K562 (cell line): Measurements from ENCODE around the gene EDEM1. TPM values are rescaled to one million over a fixed set of nuclear protein-coding genes. Genes with fewer than 3 reads are reported as not detected.
A peak's percentile ranks its signal among the peaks of the same experiment; 100 is the strongest.

Experiments used
- ATAC-seq: fragments of 200-7000 bp; cut with Tn5 transposase; 3 replicates; pipeline ENCODE4 v1.9.1; 2020; ENCODE audit warnings: moderate library complexity
- BruUV-seq: library from RNA; stranded (reverse); fragments of 400-500 nt; replicated peaks from 2 replicates; lab custom pipeline; 2021; lab: Mats Ljungman, UMichigan
- CTCF ChIA-PET: fragments of 300-600 bp; formaldehyde crosslinking; extraction: SDS; loops from one replicate; lab custom pipeline; 2021; ENCODE audit warnings: low intra/inter-chr PET ratio; lab: Yijun Ruan, JAX
- POLR2A ChIA-PET: fragments of 300-600, 350-650 bp; sonication (Branson Sonifier 250); formaldehyde crosslinking; extraction: SDS; loops from one replicate; lab custom pipeline; 2021; ENCODE audit warnings: antibody characterized with exemption, inconsistent platforms; lab: Yijun Ruan, JAX
- DNase-seq, 4 experiments: peaks; one replicate each; pipeline versions ENCODE4 v3.0.0 to v3.0.0-alpha.2; 2011 to 2018; ENCODE audit warnings: low spot score in 3 of 4, mixed read lengths in 3 of 4; ENCODE audit errors: extremely low read depth in 1 of 4
- FAIRE-seq: peaks from 2 replicates; lab custom pipeline; 2011; peaks lifted over from hg19 to GRCh38; lab: Jason Lieb, UNC
- H2AFZ ChIP-seq: 2 replicates; pipeline ENCODE4 v1.6.0; 2011; ENCODE audit warnings: low read depth, low read length, control low read depth, inconsistent platforms
- H3K27ac ChIP-seq: fragments of 200-600 bp; 3 replicates; pipeline ENCODE4 v1.8.0; 2011; ENCODE audit warnings: low read depth, mild to moderate bottlenecking, control low read depth, inconsistent platforms, low read length, moderate library complexity, mixed read lengths; ENCODE audit errors: extremely low read depth
- H3K27me3 ChIP-seq, 2 experiments: fragments of 300-600 bp in 1 of 2; 2 replicates in 1 of 2; 3 replicates in 1 of 2; pipeline versions ENCODE4 v1.6.0 to v1.8.0; 2011; ENCODE audit warnings: inconsistent platforms in 2 of 2, low read length in 2 of 2, mild to moderate bottlenecking in 1 of 2, mixed read lengths in 1 of 2, moderate library complexity in 1 of 2; ENCODE audit not compliant: control insufficient read depth in 2 of 2, insufficient read depth in 2 of 2
- H3K36me3 ChIP-seq: fragments of 300-600 bp; 3 replicates; pipeline ENCODE4 v1.8.0; 2011; ENCODE audit warnings: mild to moderate bottlenecking, low read length, inconsistent platforms; ENCODE audit not compliant: control insufficient read depth, insufficient read depth
- H3K4me1 ChIP-seq, 2 experiments: fragments of 200-600 bp in 1 of 2; replicated peaks in 1 of 2; 2 replicates in 1 of 2; 3 replicates in 1 of 2; pipeline versions ENCODE4 v1.5.1 to v1.8.0; 2011; ENCODE audit warnings: inconsistent platforms in 2 of 2, low read length in 2 of 2, mild to moderate bottlenecking in 1 of 2, mixed read lengths in 1 of 2, moderate library complexity in 1 of 2; ENCODE audit not compliant: control insufficient read depth in 2 of 2, insufficient read depth in 2 of 2
- H3K4me2 ChIP-seq: 2 replicates; pipeline ENCODE4 v1.6.1; 2011; ENCODE audit warnings: low read length, control low read depth, inconsistent platforms, mixed read lengths; ENCODE audit not compliant: insufficient read depth
- H3K4me3 ChIP-seq: fragments of 200-600 bp; sonication (generic), shearing (Covaris generic); 2 replicates; pipeline ENCODE4 v1.5.1; 2016; ENCODE audit warnings: control low read depth, inconsistent platforms
- H3K79me2 ChIP-seq: fragments of 200-600 bp; 3 replicates; pipeline ENCODE4 v1.8.0; 2011; ENCODE audit warnings: low read length, inconsistent platforms; ENCODE audit not compliant: control insufficient read depth, insufficient read depth
- H3K9ac ChIP-seq, 2 experiments: 2 replicates each; pipeline versions ENCODE4 v1.6.0 to v1.6.1; 2011; ENCODE audit warnings: low read depth in 2 of 2, low read length in 2 of 2, control low read depth in 1 of 2, inconsistent platforms in 1 of 2, mild to moderate bottlenecking in 1 of 2, mixed read lengths in 1 of 2; ENCODE audit not compliant: insufficient read depth in 1 of 2
- H3K9me1 ChIP-seq: one replicate; pipeline ENCODE4 v1.6.0; 2011; ENCODE audit warnings: inconsistent platforms, mild to moderate bottlenecking, low read length, moderate library complexity; ENCODE audit not compliant: control insufficient read depth, insufficient read depth
- H3K9me3 ChIP-seq: replicated peaks from 2 replicates; pipeline ENCODE4 v1.5.1; 2011; ENCODE audit warnings: low read depth, low read length, inconsistent platforms; ENCODE audit not compliant: control insufficient read depth, insufficient read depth
- H4K20me1 ChIP-seq: replicated peaks from 2 replicates; pipeline ENCODE4 v1.6.1; 2011; ENCODE audit warnings: low read length, inconsistent platforms, mixed read lengths; ENCODE audit not compliant: control insufficient read depth, insufficient read depth
- ATF3 ChIP-seq, 2 experiments: fragments of 450-650 bp in 1 of 2; sonication (generic) in 1 of 2; formaldehyde crosslinking in 1 of 2; IDR thresholded peaks in 1 of 2; conservative IDR thresholded peaks in 1 of 2; 2 replicates each; pipeline versions ENCODE4 v1.6.1 to v1.8.1; 2016 to 2023; ENCODE audit warnings: mild to moderate bottlenecking in 2 of 2, moderate library complexity in 2 of 2, inconsistent platforms in 1 of 2, missing genetic modification reagents in 1 of 2
- JUND ChIP-seq, 2 experiments: IDR thresholded peaks; 2 replicates in 1 of 2; 3 replicates in 1 of 2; pipeline ENCODE4 v1.6.1; 2011; ENCODE audit warnings: borderline replicate concordance in 2 of 2, low read depth in 2 of 2, low read length in 2 of 2, improper control_type of control experiment in 1 of 2, missing biosample characterization in 1 of 2, missing genetic modification characterization in 1 of 2, missing genetic modification reagents in 1 of 2
- ZBTB34 ChIP-seq: fragments of 250-450 bp; sonication (Bioruptor Pico); IDR thresholded peaks from 2 replicates; pipeline ENCODE4 v1.8.0; 2021; ENCODE audit warnings: mild to moderate bottlenecking, moderate library complexity
- WGBS: fragments of 100-300 bp; shearing (Covaris generic); methylation state at CpG from one replicate; pipeline ENCODE4 v1.1.6; 2016; ENCODE audit warnings: low coverage, mixed read lengths; ENCODE audit not compliant: insufficient coverage; ENCODE audit errors: missing lambda C conversion rate; 5-methylcytosine and 5-hydroxymethylcytosine counted together
- in situ Hi-C: fragments of 300-500 bp; cut with MboI; formaldehyde crosslinking; loops from 4 replicates; pipeline ENCODE4 v1.15.0; 2018; ENCODE audit warnings: inconsistent platforms, mixed read lengths
- intact Hi-C: fragments of 100-400 bp; cut with micrococcal nuclease; formaldehyde crosslinking; loops from 2 replicates; pipeline ENCODE4 v1.14.2; 2022
- polyA plus RNA-seq, 8 experiments: library from polyadenylated mRNA; depleted of rRNA in 4 of 8; stranded (reverse) in 5 of 8; unstranded in 3 of 8; fragments of >200 nt; fragmentation: Nextera tagmentation in 2 of 8; fragmentation: Illumina TruSeq in 1 of 8; extraction: Ambion mirVana in 2 of 8; extraction: Trizol in 1 of 8; gene quantifications; 2 replicates each; pipeline versions ENCODE4 v1.2.1 to v1.2.3, GENCODE V29; 2011 to 2014; ENCODE audit warnings: inconsistent platforms in 1 of 8, missing spikeins in 1 of 8
- total RNA-seq, 7 experiments: library from RNA; depleted of rRNA in 6 of 7; stranded (reverse); fragments of >200 nt in 6 of 7; fragmentation: Illumina TruSeq in 2 of 7; extraction: Trizol in 2 of 7; gene quantifications; 2 replicates each; pipeline versions ENCODE4 v1.2.1 to v1.2.3, GENCODE V29; 2011 to 2021; ENCODE audit warnings: low replicate concordance in 1 of 7

EDEM1 gene
- total and polyA plus RNA-seq, 9 of the 15 experiments (the other 6 are each of a cell fraction or from before 2014, with no cell fraction given): 6.2 to 36.7 (median 14.3) TPM

- POLR2A ChIA-PET: interaction anchor here (1.0 to 1.3 kb wide), 2 partner anchors 24 to 41 kb away, joined by 3 to 6 read pairs; no protein-coding TSS in a partner anchor
- DNase-seq: no peak
Observed at GRCh38 chr3:5192571-5193365, 5.3 kb downstream of the EDEM1 start.

More at GRCh38 chr3:5192571-5193365, 5.3 kb downstream of the EDEM1 start:
- H3K4me1 ChIP-seq: peaks cover 15 to 63% of the 10 kb centered on the region in 2 experiments
- H3K4me3 ChIP-seq: no peak overlapping the region
- WGBS: 91% methylated on average over 3 of the region's 3 CpGs
- H4K20me1 ChIP-seq: peaks cover 19% of the 10 kb centered on the region
- peaks cover 28% of the 10 kb centered on the region for H3K36me3 ChIP-seq
- no peak overlapping the region for H3K27ac ChIP-seq
- no peaks in the 10 kb centered on the region for H3K9me3 ChIP-seq
- no peaks in the 10 kb centered on the region for H3K27me3 ChIP-seq
- BruUV-seq: no TSS peak
- H3K9ac ChIP-seq: no peak overlapping the region
- intact Hi-C loops (loop anchor here (5.0 kb wide), 1 partner anchor 380 kb away; no protein-coding TSS in a partner anchor), in situ Hi-C loops (no loop called here)
- H3K4me2 ChIP-seq: no peak overlapping the region
- peaks cover 70% of the 10 kb centered on the region for H3K79me2 ChIP-seq
- peak; percentile 15; the same call in 1 of the 2 replicates for TF ChIP-seq JUND (IDR thresholded peaks at IDR 0.05; ENCODE audit: borderline replicate concordance, low read depth, low read length)
- TF ChIP-seq JUND (tag; IDR thresholded peaks at IDR 0.05; ENCODE audit: borderline replicate concordance, low read depth, low read length): no peak
- no peak for TF ChIP-seq ZBTB34 (CRISPR knock-in tag)
- peak; percentile 35; the same call in 1 of the 2 replicates for TF ChIP-seq ATF3 (IDR thresholded peaks at IDR 0.05)
- no peak for TF ChIP-seq ATF3 (CRISPR knock-in tag; conservative IDR thresholded peaks at IDR 0.05)
- peaks cover 4% of the 10 kb centered on the region for H3K9me1 ChIP-seq
- no peak overlapping the region for H2AFZ ChIP-seq
- ATAC-seq (no peak), FAIRE-seq (no peak)
- CTCF ChIA-PET: no interaction called here
